GM19035 (cell line): ENCODE measurements around the gene MRNIP.

Experiments
- ATAC-seq: cut with Tn5 transposase; IDR thresholded peaks from one replicate; pipeline ENCODE4 v1.9.1; 2021; ENCODE audit not compliant: unreplicated experiment

MRNIP gene

GRCh38 chr5:179889885-179890284, 31.3 kb upstream of the MRNIP start:
- no peak for ATAC-seq

- ATAC-seq, result no peak
These were observed 29.2 kb upstream of the MRNIP start for GRCh38 chr5:179887802-179888201.

GRCh38 chr5:179887095-179887494, 28.5 kb upstream of the MRNIP start:
- ATAC-seq, result no peak

- ATAC-seq, result no peak
These were observed 27.7 kb upstream of the MRNIP start for GRCh38 chr5:179886190-179886911.

- ATAC-seq, result no peak
These were observed 27.0 kb upstream of the MRNIP start for GRCh38 chr5:179885491-179886090.

GRCh38 chr5:179883163-179883562, 24.5 kb upstream of the MRNIP start:
- ATAC-seq, result no peak

- ATAC-seq, result no peak
These were observed 23.7 kb upstream of the MRNIP start for GRCh38 chr5:179882338-179882737.

GRCh38 chr5:179880848-179881590, 22.4 kb upstream of the MRNIP start:
- ATAC-seq, result no peak

GRCh38 chr5:179880066-179880650, 21.5 kb upstream of the MRNIP start:
- ATAC-seq, result no peak

GRCh38 chr5:179879690-179880010, 21.0 kb upstream of the MRNIP start:
- no peak for ATAC-seq

GRCh38 chr5:179879003-179879689, 20.5 kb upstream of the MRNIP start:
- ATAC-seq, result no peak

- no peak for ATAC-seq
These were observed 19.8 kb upstream of the MRNIP start for GRCh38 chr5:179878222-179879002.

GRCh38 chr5:179876610-179876952, 18.0 kb upstream of the MRNIP start:
- ATAC-seq, result no peak

- ATAC-seq, result no peak
These were observed 17.4 kb upstream of the MRNIP start for GRCh38 chr5:179875741-179876609.

- no peak for ATAC-seq
These were observed 16.1 kb upstream of the MRNIP start for GRCh38 chr5:179874536-179875292.

- ATAC-seq, result no peak
These were observed 15.5 kb upstream of the MRNIP start for GRCh38 chr5:179874136-179874535.

- no peak for ATAC-seq
These were observed 15.0 kb upstream of the MRNIP start for GRCh38 chr5:179873588-179874110.

GRCh38 chr5:179872828-179873575, 14.4 kb upstream of the MRNIP start:
- no peak for ATAC-seq
